Activated CD8-positive, alpha-beta memory T cell treated with anti-CD3 and anti-CD28 coated beads for 4 hours (primary cell): Measurements from ENCODE around the gene PTOV1.

Experiments
- DNase-seq, 2 donors: peaks; one replicate each; pipeline ENCODE4 v3.0.0-alpha.2; 2020; ENCODE audit warnings: low read depth in 2 of 2

The PTOV1 gene

GRCh38 chr19:49858088-49858985, 7.4 kb downstream of the PTOV1 start:
- DNase-seq = no peak

- no peak for DNase-seq
These were observed 8.8 kb downstream of the PTOV1 start for GRCh38 chr19:49859682-49860335.

GRCh38 chr19:49860336-49861102, 9.6 kb downstream of the PTOV1 start:
- DNase-seq = no peak

- no peak for DNase-seq
These were observed 10.1 kb downstream of the PTOV1 start for GRCh38 chr19:49861107-49861506.

GRCh38 chr19:49861541-49862378, 10.8 kb downstream of the PTOV1 start:
- no peak for DNase-seq

- no peak for DNase-seq
These were observed 11.7 kb downstream of the PTOV1 start for GRCh38 chr19:49862391-49863253.

- DNase-seq = no peak
These were observed 12.4 kb downstream of the PTOV1 start for GRCh38 chr19:49863254-49863934.

- no peak for DNase-seq
These were observed 13.0 kb downstream of the PTOV1 start for GRCh38 chr19:49863935-49864320.

GRCh38 chr19:49864890-49865289, 13.9 kb downstream of the PTOV1 start:
- no peak for DNase-seq

GRCh38 chr19:49866933-49867782, 16.2 kb downstream of the PTOV1 start, which contains the start of gene PNKP:
Gene PNKP (minus strand): TSS chr19:49867576. CDS start chr19:49867204, 372 bp downstream.
- peak; percentile 74 to 85 for DNase-seq

GRCh38 chr19:49869009-49869483, 18.1 kb downstream of the PTOV1 start:
- no peak for DNase-seq

GRCh38 chr19:49869484-49870308, 18.7 kb downstream of the PTOV1 start:
- peak; percentile 78 for DNase-seq

- DNase-seq = no peak
These were observed 19.4 kb downstream of the PTOV1 start for GRCh38 chr19:49870309-49870901.

- DNase-seq = no peak
These were observed 20.5 kb downstream of the PTOV1 start for GRCh38 chr19:49871349-49871985.

GRCh38 chr19:49872245-49873128, 21.5 kb downstream of the PTOV1 start:
- DNase-seq = no peak

GRCh38 chr19:49873129-49873521, 22.2 kb downstream of the PTOV1 start:
- no peak for DNase-seq
